GM12864 (cell line): ENCODE measurements around the gene SPSB1.

Experiments used
- DNase-seq: peaks from one replicate; pipeline ENCODE4 v3.0.0-alpha.2; 2011; ENCODE audit warnings: low read depth
- H3K4me3 ChIP-seq: 2 replicates; pipeline ENCODE4 v1.5.1; 2011; ENCODE audit warnings: mild to moderate bottlenecking, low read depth, low read length, control low read depth
- TF ChIP-seq, protein P1 (sequence below): IDR thresholded peaks from 2 replicates; pipeline ENCODE4 v1.5.1; 2011; ENCODE audit warnings: low read depth, mild to moderate bottlenecking, moderate library complexity, low read length, control low read depth, inconsistent platforms; ENCODE audit errors: missing control alignments

Gene SPSB1

DNA sequence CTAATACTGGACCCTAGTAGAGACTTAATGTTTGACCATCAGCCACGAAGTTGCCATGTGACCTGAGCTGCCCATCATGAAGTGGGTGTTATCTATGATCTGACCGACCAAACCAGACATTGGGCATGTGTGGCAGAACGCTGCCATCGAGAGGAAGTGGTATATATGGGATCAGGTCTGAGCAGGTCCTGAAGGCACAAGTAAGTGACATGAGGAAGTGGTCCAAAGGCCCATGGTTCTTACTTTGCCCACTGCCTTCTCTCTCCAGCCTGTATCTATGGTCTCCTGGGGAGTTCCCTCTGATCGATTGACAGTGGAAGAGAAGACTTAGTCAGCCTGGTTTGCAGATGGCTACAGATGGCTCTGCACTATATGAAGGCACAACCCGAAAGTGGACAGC, 7.9 kb downstream of the SPSB1 start:
- TF ChIP-seq, protein P1, sequence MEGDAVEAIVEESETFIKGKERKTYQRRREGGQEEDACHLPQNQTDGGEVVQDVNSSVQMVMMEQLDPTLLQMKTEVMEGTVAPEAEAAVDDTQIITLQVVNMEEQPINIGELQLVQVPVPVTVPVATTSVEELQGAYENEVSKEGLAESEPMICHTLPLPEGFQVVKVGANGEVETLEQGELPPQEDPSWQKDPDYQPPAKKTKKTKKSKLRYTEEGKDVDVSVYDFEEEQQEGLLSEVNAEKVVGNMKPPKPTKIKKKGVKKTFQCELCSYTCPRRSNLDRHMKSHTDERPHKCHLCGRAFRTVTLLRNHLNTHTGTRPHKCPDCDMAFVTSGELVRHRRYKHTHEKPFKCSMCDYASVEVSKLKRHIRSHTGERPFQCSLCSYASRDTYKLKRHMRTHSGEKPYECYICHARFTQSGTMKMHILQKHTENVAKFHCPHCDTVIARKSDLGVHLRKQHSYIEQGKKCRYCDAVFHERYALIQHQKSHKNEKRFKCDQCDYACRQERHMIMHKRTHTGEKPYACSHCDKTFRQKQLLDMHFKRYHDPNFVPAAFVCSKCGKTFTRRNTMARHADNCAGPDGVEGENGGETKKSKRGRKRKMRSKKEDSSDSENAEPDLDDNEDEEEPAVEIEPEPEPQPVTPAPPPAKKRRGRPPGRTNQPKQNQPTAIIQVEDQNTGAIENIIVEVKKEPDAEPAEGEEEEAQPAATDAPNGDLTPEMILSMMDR: no peak
- H3K4me3 ChIP-seq: no peak overlapping the region
- DNase-seq: no peak

DNA sequence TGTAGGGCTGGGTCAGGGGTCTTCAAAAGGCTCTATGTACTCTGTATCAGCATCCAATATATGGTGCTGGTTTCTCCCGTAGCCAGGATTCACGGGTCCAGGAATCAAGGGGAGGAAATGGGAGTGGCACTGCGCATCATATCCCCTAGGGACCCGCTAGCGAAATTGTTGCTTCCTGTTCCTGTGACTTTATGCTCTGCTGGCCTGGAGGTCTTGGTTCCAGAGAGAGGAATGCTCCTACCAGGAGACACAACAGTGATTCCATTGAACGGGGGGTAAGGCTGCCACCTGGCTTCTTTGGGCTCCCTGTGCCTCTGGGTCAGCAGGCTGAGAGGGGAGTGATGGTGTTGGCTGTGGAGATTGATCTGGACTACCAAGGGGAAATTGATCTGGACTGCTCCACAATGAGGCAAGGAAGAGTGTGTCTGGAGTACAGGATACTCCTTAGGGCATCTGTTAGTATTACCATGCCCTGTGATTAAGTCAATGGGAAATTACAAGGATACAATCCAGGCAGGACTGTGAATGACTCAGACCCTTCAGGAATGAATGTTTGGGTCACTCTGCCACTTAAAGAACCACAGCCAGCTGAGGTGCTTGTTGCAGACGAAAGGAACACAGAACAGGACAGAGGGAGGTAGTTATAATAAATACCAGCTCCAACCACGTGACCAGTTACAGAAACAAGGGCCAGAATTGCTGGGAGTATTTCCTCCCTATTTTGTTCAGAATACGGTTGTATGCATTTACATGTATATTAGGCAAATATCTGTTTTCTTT, 10.2 kb downstream of the SPSB1 start:
- TF ChIP-seq, protein P1: no peak
- DNase-seq: no peak
- no peak overlapping the region for H3K4me3 ChIP-seq

DNA sequence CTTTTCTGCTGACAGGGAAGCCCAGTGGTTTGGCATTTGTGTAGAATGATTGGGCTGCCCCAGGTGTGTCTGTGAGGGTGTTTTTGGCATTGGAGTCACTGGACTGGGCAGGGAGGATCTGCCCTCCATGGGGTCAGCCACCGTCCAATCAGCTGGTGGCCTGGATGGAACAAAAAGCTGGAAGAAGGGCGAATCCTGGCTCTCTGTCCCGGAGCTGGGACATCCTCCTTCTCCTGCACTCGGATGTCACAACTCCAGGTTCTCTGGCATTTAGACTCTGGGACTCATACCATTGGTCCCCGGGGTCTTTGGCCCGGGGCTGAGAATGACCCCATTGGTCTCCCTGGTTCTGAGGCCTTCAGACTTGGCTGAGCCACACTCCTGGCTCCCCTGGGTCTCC, 11.2 kb downstream of the SPSB1 start:
- TF ChIP-seq, protein P1: no peak
- no peak for DNase-seq
- H3K4me3 ChIP-seq: no peak overlapping the region

DNA sequence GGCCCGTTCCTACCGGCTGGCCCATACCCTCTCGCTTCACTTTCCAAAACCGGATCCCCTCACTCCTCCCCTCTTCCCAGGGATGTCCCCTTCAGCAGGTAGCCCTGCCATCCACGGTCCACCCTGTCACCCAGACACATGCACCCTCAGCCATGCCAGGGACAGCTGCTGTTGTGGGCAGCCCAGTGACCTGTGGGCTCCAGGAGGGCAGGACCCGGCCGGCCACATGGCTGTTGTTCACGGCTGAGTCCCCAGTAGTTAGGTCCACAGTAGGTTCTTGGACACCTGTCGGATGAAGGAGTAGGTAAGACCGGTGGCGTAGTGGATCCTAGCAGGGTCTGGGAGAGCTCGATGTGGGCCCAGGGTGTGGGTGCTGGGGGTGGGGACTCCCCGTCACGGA, 12.5 kb downstream of the SPSB1 start:
- H3K4me3 ChIP-seq: no peak overlapping the region
- TF ChIP-seq, protein P1: no peak
- DNase-seq: no peak

DNA sequence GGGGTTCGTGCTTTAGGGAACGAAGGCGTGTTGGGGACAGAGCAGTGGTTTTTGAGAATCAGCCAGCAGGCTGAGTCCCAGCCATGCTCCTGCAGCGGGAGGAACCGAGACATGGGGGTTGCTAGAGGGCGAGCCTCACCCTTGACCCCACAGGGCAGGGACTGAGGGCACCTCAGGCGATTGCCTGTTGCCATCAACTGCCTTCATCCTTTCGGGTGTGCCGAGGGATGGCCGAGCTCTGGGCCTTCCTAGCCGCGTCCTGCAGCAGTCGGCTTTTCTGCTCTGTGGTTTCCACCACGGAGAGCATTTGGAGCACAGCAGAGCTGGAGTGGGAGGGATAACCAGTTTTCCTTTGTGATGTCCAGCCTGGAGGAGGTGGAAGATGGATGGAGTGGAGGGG, 13.3 kb downstream of the SPSB1 start:
- no peak for DNase-seq
- TF ChIP-seq, protein P1: no peak
- H3K4me3 ChIP-seq: no peak overlapping the region

DNA sequence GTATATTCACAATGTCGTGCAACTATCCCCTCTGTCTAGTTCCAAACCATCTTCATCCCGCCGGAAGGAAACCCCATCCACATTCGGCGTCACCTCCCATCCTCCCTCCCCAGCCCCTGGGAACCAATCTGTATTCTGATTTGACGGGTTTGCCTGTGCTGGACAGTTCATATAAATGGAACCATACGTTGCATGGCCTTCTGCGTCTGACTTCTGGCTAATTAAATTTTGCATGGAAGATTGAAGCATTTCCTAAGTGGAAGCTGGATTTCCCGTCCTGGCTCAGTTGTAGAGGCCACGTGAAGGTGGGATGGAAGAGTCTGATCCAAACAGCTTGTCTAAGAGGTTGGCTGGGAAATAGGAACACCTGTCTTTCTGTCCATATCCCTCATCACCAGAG, 14.6 kb downstream of the SPSB1 start:
- no peak for DNase-seq
- TF ChIP-seq, protein P1: no peak
- H3K4me3 ChIP-seq: no peak overlapping the region

DNA sequence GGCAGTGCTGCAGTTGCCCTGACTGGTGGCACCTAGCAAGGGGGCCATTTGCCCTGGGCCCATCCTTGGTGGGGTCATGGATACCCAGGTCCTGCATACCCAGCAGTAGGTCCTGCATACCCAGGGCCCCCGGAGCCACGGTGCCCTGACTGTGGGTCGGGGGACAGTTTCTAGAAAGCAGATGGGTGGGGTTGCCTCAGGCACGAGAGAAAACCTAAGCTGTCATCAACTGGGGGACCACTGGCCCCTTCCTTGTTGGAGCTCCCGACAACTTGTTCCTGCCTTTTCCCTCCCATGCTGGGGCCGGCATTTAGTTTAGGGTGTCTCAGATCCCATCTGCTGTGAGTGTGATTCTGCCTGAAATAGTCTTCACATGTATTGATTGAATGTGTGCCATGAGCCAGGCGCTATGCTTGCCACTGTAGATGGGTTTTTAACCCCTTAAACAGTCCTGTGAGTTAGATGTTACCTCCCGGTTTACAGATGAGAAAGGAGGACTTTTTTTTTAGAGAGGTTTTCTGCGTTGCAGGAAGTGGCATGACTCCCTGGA, 15.6 kb downstream of the SPSB1 start:
- TF ChIP-seq, protein P1: no peak
- H3K4me3 ChIP-seq: no peak overlapping the region
- no peak for DNase-seq
